WTC11 (cell line): ENCODE results near the gene BRSK2. TPM values are rescaled to one million over a fixed set of nuclear protein-coding genes. Genes with fewer than 3 reads are reported as not detected.

Experiments
- ATAC-seq: fragments of 200-7000 bp; cut with Tn5 transposase; 2 replicates; pipeline ENCODE4 v1.10.0; 2021; ENCODE audit warnings: mild to moderate bottlenecking, moderate library complexity
- CTCF ChIA-PET: fragments of 300-600 bp; sonication (Branson Sonifier 250); formaldehyde crosslinking; loops from one replicate; lab custom pipeline; 2021; ENCODE audit warnings: antibody characterized with exemption; lab: Charles Lee
- POLR2A ChIA-PET: fragments of 350-600 bp; sonication (Branson Sonifier 250); formaldehyde crosslinking; loops from one replicate; lab custom pipeline; 2021; ENCODE audit warnings: antibody characterized with exemption; lab: Charles Lee
- DNase-seq: peaks from one replicate; pipeline ENCODE4 v3.0.0; 2021; ENCODE audit warnings: low spot score
- H3K27ac Mint-ChIP-seq: 2 replicates; pipeline ENCODE4 v1.8.0; 2021; ENCODE audit warnings: mixed read lengths
- H3K27me3 Mint-ChIP-seq: 2 replicates; pipeline ENCODE4 v1.8.0; 2021; ENCODE audit warnings: low read depth, mild to moderate bottlenecking, moderate library complexity, mixed read lengths
- H3K36me3 Mint-ChIP-seq: 2 replicates; pipeline ENCODE4 v1.8.0; 2021; ENCODE audit warnings: mixed read lengths
- H3K4me1 Mint-ChIP-seq: 2 replicates; pipeline ENCODE4 v1.8.0; 2022; ENCODE audit warnings: mixed read lengths
- H3K4me3 Mint-ChIP-seq: 2 replicates; pipeline ENCODE4 v1.8.0; 2021; ENCODE audit warnings: mild to moderate bottlenecking, moderate library complexity, mixed read lengths
- H3K9me3 Mint-ChIP-seq: 2 replicates; pipeline ENCODE4 v1.8.0; 2021; ENCODE audit warnings: mixed read lengths
- ELF4 ChIP-seq: sonication (generic); formaldehyde crosslinking; IDR thresholded peaks from 2 replicates; pipeline ENCODE4 v1.8.1; 2022; ENCODE audit warnings: low read depth, mild to moderate bottlenecking, moderate library complexity, missing genetic modification reagents
- EMX1 ChIP-seq: fragments of 250-450 bp; sonication (Bioruptor Pico); IDR thresholded peaks from 2 replicates; pipeline ENCODE4 v1.8.0; 2021; ENCODE audit warnings: mild to moderate bottlenecking
- GABPB1 ChIP-seq: sonication (generic); formaldehyde crosslinking; IDR thresholded peaks from 2 replicates; pipeline ENCODE4 v1.8.1; 2023; ENCODE audit warnings: mild to moderate bottlenecking, missing genetic modification reagents
- HMGA2 ChIP-seq: fragments of 250-450 bp; sonication (Bioruptor Pico); IDR thresholded peaks from 2 replicates; pipeline ENCODE4 v1.4.0; 2021; ENCODE audit warnings: mild to moderate bottlenecking, moderate library complexity
- JUN ChIP-seq: sonication (generic); formaldehyde crosslinking; IDR thresholded peaks from 2 replicates; pipeline ENCODE4 v1.8.0; 2023; ENCODE audit warnings: mild to moderate bottlenecking, missing genetic modification reagents
- NR2C2 ChIP-seq: sonication (generic); formaldehyde crosslinking; IDR thresholded peaks from 2 replicates; pipeline ENCODE4 v1.8.0; 2022; ENCODE audit warnings: mild to moderate bottlenecking, missing genetic modification reagents
- TCF7 ChIP-seq: sonication (generic); formaldehyde crosslinking; IDR thresholded peaks from 2 replicates; pipeline ENCODE4 v1.8.0; 2022; ENCODE audit warnings: mild to moderate bottlenecking, low read depth, missing genetic modification reagents, moderate library complexity
- TEAD4 ChIP-seq: sonication (generic); formaldehyde crosslinking; IDR thresholded peaks from 2 replicates; pipeline ENCODE4 v1.8.0; 2022; ENCODE audit warnings: mild to moderate bottlenecking, missing genetic modification reagents
- ZNF121 ChIP-seq: sonication (generic); formaldehyde crosslinking; IDR thresholded peaks from 2 replicates; pipeline ENCODE4 v1.8.0; 2023; ENCODE audit warnings: missing genetic modification reagents
- ZNF396 ChIP-seq: fragments of 250-450 bp; sonication (Bioruptor Pico); IDR thresholded peaks from 2 replicates; pipeline ENCODE4 v1.8.0; 2021; ENCODE audit warnings: mild to moderate bottlenecking, moderate library complexity, borderline replicate concordance
- total RNA-seq: library from RNA; stranded (reverse); gene quantifications from 3 replicates; pipeline ENCODE4 v1.2.3, GENCODE V29; 2021
- TF ChIP-seq, protein P1 (sequence below): sonication (generic); formaldehyde crosslinking; IDR thresholded peaks from 2 replicates; pipeline ENCODE4 v1.8.1; 2023; ENCODE audit warnings: mild to moderate bottlenecking, missing genetic modification reagents, moderate library complexity
- TF ChIP-seq, protein P2 (sequence below): sonication (generic); formaldehyde crosslinking; IDR thresholded peaks from 2 replicates; pipeline ENCODE4 v1.8.1; 2022; ENCODE audit warnings: mild to moderate bottlenecking, missing genetic modification reagents, moderate library complexity, borderline replicate concordance
- TF ChIP-seq, protein P3 (sequence below): fragments of 250-450 bp; sonication (Bioruptor Pico); IDR thresholded peaks from 2 replicates; pipeline ENCODE4 v1.9.0; 2021; ENCODE audit warnings: moderate library complexity, mild to moderate bottlenecking, inconsistent platforms, borderline replicate concordance
- TF ChIP-seq, protein P4 (sequence below): sonication (generic); formaldehyde crosslinking; IDR thresholded peaks from 2 replicates; pipeline ENCODE4 v1.8.1; 2022; ENCODE audit warnings: low read depth, mild to moderate bottlenecking, moderate library complexity, missing genetic modification reagents, borderline replicate concordance
- TF ChIP-seq, protein P5 (sequence below): fragments of 200-600 bp; IDR thresholded peaks from 2 replicates; pipeline ENCODE4 v1.8.0; 2022; ENCODE audit warnings: antibody characterized with exemption
- TF ChIP-seq, protein P6 (sequence below): sonication (generic); formaldehyde crosslinking; IDR thresholded peaks from 2 replicates; pipeline ENCODE4 v1.8.1; 2022; ENCODE audit warnings: mild to moderate bottlenecking, moderate library complexity, missing genetic modification reagents

The BRSK2 gene
- total RNA-seq, 1 experiment from 2014 or later: 34.5 TPM

DNA sequence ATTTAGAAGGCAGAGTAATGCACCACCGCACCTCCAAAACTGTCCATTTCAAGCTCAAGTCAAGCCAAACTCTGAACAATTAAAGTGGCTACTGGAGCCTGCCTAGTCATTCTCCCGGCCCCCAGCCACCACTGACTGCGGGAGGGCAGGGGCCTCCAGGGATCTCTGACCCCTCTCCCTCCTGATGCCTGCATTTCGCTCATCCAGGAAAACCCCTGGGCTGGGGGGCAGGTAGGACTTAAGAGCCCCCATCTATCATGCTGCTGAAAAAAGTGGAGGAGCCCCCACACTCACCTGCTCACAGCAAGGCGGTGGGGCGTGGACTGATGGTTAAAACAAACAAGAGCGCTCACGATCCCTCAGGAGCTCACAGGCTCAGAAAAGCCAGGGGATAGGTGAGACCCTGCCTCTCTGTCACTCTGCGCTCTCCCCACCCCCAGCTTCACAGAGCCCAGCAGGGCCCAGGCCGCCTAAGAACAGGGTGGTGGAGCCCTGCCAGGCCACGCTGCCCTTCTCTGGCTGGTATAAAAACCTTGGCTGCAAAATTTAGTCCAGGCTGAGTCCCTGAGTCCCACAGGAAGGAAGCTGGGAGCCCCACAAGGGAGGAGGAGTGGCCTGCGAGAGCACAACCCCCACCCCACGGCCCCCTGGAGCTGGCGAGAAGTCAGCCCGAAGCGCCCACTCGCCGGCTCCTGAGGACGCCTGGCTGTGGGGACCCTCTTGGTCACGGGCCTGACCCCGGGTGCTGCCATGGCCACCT, 117.8 kb downstream of the BRSK2 start:
- DNase-seq (no peak), ATAC-seq (no peak)
- CTCF ChIA-PET: interaction anchor here (1.0 to 1.4 kb wide), 5 partner anchors 49 to 118 kb away, joined by 3 to 7 read pairs (median 3); partner anchors contain the start of gene BRSK2

DNA sequence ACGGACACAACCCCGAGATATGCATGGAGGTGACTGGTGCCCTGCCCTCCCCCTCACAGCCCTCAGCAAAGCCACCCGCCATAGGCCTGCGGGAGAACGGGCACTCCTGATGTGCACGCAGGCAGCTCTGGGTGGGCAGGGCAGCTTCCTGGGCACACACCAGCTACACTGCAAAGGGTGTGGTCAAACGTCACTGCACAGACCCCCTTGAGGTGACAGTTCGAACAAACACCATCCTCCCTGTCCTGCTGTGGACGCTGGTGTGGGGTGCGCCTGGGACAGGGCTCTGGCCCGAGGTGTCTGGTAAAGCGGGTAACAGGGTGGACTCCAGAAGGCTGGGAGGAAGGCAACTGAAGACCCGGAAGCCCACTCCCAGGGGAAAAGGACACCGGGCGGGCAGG, 118.8 kb downstream of the BRSK2 start:
- Mint-ChIP-seq H3K9me3 (no peaks in the 10 kb centered on the region), H3K27ac (0 out of 2 replicates have a peak overlapping the region, but pooled peaks have one; percentile 49), H3K36me3 (no peaks in the 10 kb centered on the region), H3K4me1 (peaks cover 15% of the 10 kb centered on the region), H3K27me3 (no peaks in the 10 kb centered on the region), H3K4me3 (no peak overlapping the region)
- TF ChIP-seq, protein P1, sequence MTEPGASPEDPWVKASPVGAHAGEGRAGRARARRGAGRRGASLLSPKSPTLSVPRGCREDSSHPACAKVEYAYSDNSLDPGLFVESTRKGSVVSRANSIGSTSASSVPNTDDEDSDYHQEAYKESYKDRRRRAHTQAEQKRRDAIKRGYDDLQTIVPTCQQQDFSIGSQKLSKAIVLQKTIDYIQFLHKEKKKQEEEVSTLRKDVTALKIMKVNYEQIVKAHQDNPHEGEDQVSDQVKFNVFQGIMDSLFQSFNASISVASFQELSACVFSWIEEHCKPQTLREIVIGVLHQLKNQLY: no peak
- TF ChIP-seq ZNF396 (CRISPR knock-in tag) (no peak), EMX1 (CRISPR knock-in tag) (no peak), NR2C2 (no peak), TCF7 (CRISPR knock-in tag) (no peak)
- TF ChIP-seq, protein P2, sequence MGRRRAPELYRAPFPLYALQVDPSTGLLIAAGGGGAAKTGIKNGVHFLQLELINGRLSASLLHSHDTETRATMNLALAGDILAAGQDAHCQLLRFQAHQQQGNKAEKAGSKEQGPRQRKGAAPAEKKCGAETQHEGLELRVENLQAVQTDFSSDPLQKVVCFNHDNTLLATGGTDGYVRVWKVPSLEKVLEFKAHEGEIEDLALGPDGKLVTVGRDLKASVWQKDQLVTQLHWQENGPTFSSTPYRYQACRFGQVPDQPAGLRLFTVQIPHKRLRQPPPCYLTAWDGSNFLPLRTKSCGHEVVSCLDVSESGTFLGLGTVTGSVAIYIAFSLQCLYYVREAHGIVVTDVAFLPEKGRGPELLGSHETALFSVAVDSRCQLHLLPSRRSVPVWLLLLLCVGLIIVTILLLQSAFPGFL (CRISPR knock-in tag): no peak
- ChIA-PET POLR2A (no interaction called here), CTCF (interaction anchor here (1.0 to 1.4 kb wide), 4 partner anchors 50 to 119 kb away, joined by 3 to 7 read pairs (median 4); partner anchors contain the start of gene BRSK2)
- no peak for DNase-seq
- ATAC-seq: no peak

More for the DNA sequence above, 117.8 kb downstream of the BRSK2 start:
- TF ChIP-seq, protein P3, sequence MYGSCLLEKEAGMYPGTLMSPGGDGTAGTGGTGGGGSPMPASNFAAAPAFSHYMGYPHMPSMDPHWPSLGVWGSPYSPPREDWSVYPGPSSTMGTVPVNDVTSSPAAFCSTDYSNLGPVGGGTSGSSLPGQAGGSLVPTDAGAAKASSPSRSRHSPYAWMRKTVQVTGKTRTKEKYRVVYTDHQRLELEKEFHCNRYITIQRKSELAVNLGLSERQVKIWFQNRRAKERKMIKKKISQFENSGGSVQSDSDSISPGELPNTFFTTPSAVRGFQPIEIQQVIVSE: no peak
- TF ChIP-seq ZNF121 (CRISPR knock-in tag) (no peak), HMGA2 (CRISPR knock-in tag) (no peak), JUN (CRISPR knock-in tag) (no peak)
- TF ChIP-seq, protein P4, sequence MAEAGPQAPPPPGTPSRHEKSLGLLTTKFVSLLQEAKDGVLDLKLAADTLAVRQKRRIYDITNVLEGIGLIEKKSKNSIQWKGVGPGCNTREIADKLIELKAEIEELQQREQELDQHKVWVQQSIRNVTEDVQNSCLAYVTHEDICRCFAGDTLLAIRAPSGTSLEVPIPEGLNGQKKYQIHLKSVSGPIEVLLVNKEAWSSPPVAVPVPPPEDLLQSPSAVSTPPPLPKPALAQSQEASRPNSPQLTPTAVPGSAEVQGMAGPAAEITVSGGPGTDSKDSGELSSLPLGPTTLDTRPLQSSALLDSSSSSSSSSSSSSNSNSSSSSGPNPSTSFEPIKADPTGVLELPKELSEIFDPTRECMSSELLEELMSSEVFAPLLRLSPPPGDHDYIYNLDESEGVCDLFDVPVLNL (CRISPR knock-in tag): no peak
- no peaks in the 10 kb centered on the region for H3K9me3 Mint-ChIP-seq
- peaks cover 8% of the 10 kb centered on the region for H3K4me1 Mint-ChIP-seq
- H3K4me3 Mint-ChIP-seq: no peak overlapping the region; the same call in 1 of the 2 replicates
- POLR2A ChIA-PET: no interaction called here
- H3K36me3 Mint-ChIP-seq: no peaks in the 10 kb centered on the region
- no peaks in the 10 kb centered on the region for H3K27me3 Mint-ChIP-seq
- peak overlapping the region; percentile 68 for H3K27ac Mint-ChIP-seq

DNA sequence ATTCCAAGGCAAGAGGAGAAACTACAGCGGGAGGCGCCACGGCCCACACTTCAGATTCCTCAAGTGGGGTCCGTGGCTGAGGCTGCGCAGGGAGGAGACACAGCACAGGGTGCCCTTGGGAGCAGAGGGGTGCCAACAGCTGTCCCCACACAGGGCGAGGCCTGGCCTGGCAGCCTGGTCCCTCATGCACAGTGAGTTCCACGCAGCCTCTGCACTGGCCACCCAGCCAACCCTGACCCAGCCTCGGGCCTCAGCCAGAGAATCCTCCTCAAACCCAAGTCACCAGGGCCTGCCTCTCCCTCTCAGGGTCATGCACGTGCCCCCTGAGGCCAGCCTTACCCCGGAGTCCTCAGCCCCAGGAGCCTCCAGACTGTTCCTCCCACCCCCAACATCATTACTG, 119.3 kb downstream of the BRSK2 start:
- CTCF ChIA-PET: no interaction called here
- DNase-seq: no peak
- TF ChIP-seq GABPB1 (CRISPR knock-in tag) (no peak), ELF4 (CRISPR knock-in tag) (no peak), TEAD4 (CRISPR knock-in tag) (no peak)
- TF ChIP-seq, protein P5, sequence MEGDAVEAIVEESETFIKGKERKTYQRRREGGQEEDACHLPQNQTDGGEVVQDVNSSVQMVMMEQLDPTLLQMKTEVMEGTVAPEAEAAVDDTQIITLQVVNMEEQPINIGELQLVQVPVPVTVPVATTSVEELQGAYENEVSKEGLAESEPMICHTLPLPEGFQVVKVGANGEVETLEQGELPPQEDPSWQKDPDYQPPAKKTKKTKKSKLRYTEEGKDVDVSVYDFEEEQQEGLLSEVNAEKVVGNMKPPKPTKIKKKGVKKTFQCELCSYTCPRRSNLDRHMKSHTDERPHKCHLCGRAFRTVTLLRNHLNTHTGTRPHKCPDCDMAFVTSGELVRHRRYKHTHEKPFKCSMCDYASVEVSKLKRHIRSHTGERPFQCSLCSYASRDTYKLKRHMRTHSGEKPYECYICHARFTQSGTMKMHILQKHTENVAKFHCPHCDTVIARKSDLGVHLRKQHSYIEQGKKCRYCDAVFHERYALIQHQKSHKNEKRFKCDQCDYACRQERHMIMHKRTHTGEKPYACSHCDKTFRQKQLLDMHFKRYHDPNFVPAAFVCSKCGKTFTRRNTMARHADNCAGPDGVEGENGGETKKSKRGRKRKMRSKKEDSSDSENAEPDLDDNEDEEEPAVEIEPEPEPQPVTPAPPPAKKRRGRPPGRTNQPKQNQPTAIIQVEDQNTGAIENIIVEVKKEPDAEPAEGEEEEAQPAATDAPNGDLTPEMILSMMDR: no peak
- TF ChIP-seq, protein P6, sequence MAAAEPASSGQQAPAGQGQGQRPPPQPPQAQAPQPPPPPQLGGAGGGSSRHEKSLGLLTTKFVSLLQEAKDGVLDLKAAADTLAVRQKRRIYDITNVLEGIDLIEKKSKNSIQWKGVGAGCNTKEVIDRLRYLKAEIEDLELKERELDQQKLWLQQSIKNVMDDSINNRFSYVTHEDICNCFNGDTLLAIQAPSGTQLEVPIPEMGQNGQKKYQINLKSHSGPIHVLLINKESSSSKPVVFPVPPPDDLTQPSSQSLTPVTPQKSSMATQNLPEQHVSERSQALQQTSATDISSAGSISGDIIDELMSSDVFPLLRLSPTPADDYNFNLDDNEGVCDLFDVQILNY (CRISPR knock-in tag): no peak
- POLR2A ChIA-PET: no interaction called here
- Mint-ChIP-seq H3K36me3 (no peaks in the 10 kb centered on the region), H3K9me3 (no peaks in the 10 kb centered on the region), H3K4me3 (no peak overlapping the region), H3K27me3 (no peaks in the 10 kb centered on the region), H3K27ac (0 out of 2 replicates have a peak overlapping the region, but pooled peaks have one; percentile 69), H3K4me1 (peaks cover 17% of the 10 kb centered on the region)
- no peak for ATAC-seq
